HG02852 (cell line): ENCODE data around the gene MAPK4.
"Not testable (repeated sequence)": the region's sequence is repeated elsewhere in the genome, so short reads cannot be mapped to it uniquely, and the experiment has no call there.

Experiments used
- ATAC-seq: cut with Tn5 transposase; IDR thresholded peaks from one replicate; pipeline ENCODE4 v1.9.1; 2021; ENCODE audit warnings: mild to moderate bottlenecking, moderate library complexity; ENCODE audit not compliant: unreplicated experiment

MAPK4 gene

DNA sequence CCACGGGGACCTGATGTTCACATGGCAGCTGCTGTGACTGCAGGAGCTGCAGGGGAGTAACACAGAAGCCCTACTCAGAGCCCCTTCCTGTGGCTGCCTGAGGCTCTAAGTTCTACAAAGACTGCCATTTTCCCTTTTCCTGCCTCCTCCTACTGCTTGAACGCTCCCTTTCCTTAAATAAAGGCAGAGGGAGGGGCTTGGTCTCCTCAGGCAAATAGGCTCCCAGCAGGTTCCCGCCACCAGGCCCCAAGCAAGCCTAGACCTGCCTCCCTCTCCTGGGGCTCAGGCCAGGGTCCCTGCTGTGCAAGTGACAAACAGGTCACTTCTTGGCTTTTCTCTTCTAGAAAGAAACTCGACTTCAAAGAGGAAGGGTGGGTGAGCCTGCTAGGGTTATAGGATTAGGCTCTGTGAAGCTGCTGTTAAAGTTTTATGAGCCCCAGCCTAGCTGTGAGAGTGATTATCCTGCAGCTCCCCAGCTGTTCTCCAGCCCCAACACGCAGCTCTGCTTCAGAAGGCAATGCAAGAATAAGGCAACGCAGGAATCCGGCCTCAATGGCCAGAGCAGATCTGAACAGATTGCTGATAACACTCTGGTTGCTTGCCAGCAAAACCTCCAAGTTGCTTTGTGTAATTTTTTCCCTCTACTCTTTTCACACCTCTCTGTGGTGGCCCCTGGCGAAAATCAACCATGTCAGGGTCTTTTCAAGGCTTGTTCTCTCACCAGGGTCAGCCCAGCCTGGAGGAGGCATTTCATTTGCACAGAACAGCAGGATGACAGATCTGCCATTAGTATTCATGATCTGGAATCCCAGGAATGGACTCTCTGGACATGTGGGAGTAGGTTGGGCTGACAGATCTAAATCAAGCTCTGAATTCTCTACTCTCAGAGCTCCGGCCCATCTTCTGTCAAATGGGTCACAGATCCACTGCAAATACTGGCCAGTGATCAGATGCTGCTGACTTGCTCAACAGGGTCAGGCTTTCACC lies 188.6 kb downstream of the MAPK4 start:
- no peak for ATAC-seq

DNA sequence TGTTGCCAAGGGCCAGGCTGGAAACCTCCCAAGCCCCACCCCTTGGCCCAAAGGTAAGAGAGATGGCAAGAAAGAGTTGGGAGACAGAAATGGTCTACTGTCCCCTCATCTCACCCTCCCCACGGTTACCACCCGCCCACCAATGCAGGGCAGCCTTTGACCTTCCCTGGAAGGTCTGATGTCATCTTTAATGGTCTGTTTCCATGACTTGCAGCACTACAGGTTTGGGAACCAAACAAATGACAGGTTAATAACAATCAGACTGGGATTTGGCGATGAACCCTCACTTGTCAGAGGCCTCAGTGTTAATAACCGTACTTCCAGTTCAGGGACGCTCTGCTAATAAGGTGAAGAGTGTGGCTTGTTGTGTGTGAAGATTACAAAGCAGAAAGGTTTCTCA lies 189.5 kb downstream of the MAPK4 start:
- no peak for ATAC-seq

DNA sequence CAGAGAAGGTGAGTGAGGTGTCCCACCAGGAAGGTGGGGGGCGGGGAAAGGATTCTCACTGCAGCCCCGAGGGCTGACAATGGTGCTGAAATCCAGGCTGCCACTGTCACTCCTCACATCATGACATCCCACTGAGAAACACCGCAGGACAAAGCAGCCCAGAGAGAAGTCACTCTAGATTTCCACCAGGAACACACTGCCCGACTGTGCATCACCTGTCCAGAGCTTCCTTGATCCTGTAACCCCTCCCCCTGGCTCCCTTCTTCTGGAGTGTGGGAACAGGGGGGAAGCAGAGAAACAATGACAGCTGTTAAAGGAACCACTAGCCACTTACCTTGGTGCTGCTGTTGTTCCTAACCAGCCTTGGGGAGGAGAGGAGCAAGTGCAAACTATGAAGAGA lies 190.1 kb downstream of the MAPK4 start:
- no peak for ATAC-seq

DNA sequence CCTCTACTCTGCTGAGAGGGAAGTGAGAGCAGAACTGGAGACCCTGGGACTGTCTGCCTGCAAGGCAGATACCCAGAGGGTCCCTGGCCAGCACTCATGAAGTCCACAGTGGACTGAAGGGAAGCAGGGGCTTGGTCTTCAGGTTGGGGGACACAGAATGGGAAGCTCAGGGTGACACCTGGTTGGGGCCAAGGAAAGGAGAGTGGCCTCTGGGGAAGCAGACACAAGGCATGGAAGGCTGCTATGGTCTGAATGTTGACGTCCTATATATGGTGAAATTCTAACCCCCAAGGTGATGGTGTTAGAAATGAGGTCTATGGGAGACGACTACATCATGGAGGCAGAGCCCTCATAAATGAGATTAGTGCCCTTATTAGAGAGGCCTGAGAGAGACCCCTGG lies 190.7 kb downstream of the MAPK4 start:
- ATAC-seq: no peak

DNA sequence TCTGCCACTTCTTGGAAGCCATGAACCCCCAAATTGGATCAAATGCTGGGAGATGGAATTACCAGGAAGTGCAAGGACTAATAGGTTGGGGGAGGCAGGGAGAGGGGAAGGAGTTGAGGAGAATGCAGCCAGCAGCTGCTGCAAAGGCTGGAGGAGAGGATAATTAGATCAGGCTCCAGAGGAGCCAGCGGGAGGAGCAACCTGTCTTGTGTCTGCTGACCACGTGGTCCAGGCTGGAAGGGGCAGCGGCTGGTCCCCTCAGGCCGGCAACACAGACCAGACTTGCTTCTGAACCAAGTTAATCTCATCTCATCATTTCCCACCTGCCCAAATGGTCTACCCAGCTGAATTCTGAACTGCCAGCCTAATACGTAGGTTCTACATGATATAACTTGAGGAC lies 191.6 kb downstream of the MAPK4 start:
- ATAC-seq: no peak

DNA sequence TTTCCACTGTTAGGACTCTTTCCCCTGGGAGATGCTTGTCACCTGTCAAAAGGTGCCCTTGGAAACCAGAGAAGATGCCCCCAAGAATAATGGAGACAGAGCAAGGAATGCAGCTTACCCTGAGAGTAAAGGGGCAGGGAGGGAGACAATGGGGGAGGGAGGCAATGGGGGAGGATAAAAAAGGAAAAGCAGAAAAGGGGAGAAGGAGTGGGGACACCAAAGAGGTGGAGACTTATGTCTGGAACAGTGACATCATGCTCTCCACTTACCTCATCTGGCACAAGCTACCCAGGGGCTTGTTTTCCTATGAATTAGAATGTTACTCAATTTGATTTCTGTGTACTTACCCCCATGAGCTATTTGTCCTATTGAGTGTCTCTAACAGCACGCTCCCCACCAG lies 192.1 kb downstream of the MAPK4 start:
- no peak for ATAC-seq

DNA sequence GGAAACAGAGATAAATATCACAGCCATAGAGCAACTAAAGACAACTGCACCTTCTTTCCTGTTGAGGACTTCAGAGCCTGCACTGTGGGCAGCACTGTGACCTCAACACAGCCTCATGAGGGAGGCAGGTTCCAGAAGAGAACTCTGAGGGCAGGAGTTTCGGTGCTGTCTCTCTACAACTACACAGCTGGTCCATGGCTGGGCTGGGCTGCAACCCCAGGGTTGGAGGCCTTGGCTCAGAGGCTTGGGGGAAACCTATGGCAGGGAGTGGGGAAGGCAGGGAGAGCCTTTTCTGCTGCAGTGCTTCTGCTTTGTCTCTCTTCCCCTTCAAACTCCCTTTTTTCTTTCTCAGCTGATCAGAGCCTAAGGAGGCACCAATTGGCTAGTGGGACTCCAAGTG lies 193.4 kb downstream of the MAPK4 start:
- no peak for ATAC-seq

DNA sequence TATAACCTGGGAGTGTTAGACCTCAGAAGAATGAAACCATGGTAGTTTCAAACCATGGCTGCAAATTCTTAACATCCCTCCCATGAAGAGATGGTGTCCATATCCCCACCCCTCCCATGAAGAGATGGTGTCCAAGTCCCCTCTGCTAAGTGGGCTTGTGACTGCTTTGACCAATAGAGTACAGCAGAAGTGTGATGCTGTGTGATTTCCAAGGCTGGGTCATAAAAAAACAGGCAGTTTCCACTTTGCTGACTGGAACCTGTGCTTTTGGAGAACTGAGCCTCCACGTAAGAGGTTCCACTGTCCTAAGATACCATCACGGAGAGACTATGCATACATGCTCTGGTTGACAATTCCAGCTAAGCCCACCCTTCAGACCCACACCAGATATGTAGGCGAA lies 194.4 kb downstream of the MAPK4 start:
- ATAC-seq: no peak

DNA sequence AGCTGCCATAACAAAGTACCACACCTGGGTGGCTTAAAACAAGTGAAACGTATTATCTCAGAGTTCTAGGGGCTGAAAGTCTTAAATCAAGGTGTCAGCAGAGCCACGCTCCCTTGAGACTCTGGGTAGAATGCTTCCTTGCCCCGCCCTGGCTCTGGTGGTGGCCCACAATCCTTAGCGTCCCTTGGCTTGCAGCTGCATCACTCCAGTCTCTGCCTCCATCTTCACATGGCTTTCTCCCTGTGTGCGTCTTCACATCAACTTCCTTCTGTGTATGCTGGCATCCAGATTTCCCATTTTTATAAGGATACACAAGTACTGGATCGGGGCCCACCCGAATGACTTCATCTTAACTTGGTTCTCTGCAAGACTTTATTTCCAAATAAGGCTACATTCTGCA lies 197.5 kb downstream of the MAPK4 start:
- ATAC-seq: no peak

DNA sequence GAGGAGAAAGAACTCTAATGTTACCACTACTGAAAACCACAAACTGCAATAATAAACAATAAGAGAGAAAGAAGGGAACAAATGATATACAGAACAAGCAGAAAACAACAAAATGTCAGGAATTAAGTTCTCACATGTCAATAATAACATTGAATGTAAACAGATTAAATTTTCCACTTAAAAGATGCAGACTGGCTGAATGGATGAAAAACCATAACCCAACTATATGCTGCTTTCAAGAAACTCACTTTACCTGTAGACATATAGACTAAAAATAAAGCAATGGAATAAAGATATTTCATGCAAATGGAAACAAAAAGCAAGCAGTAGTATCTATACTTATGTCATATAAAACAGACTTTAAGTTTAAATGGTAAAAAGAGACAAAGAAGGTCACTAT lies 209.6 kb downstream of the MAPK4 start:
- no peak for ATAC-seq

DNA sequence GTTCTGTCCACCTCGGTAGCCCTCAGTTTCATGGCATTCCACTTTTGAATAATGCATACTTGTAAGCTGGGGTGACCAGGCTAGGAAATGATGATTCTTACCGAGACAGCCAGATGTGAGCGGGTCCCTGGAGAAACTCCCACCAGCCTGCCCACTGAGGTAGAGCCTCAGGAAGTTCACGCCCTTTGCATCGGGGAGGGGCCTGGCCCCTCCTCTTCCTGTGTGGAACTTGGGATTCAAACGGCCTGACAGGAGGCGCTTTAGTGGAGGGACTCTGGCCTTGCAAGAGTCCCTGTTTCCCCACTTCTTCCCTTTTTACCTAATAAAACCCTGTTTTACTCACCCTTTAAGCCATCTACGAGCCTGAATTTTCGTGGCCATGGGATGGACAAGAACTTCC lies 215.3 kb downstream of the MAPK4 start:
- ATAC-seq: no peak

DNA sequence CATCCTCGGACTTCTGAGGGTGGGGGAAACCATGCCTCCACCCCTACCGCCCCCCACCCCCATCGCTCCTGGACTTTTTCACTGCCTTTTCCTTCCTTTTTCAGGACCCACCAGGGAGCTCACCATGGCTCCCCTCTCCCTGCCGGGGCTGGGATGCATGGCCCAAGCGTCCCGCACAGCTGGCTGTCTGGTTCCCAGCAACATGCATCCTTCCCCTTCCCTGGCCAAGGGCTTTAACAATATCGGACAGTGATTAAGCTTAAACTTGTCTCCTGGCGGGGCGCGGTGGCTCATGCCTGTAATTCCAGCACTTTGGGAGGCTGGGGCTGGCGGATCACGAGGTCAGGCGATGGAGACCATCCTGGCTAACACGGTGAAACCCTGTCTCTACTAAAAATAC lies 215.8 kb downstream of the MAPK4 start:
- no peak for ATAC-seq

DNA sequence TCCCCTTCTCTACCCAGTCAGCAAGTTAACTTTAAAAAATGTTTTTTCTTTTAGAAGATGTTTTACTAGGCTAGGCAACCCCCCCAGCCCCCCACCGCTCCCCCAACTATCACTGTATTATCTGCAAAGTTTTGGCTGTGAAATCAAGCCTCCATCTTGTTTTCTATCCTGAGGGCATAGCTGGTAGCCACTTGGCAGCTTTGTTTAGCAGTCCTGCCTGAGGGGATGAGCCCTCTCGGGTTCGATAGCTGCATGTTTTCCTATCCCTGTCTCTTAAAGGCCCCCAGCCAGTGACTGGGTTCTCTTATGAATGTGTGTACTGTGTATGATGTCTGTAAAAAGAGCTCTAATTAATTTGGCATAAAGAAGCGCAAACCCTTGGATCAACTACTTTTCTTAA lies 216.5 kb downstream of the MAPK4 start:
- ATAC-seq: no peak

DNA sequence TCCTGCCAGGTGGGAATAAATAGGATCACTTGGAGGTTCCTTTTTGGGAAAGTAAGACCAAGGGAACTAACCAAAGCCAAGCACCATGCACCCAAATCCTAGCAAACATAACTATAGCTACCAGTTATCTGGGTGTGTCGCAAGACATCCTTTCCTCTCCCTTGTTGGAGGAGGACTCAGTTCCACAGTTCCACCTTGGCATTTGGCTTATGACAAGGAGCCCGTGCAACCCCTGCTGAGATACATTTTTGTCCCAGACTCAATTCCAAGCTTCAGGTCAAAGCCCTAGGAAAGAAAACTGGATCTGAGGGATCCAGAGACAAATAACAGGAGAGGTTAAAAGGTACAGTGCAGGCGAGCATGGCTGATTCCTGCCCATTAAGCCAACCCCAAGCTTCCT lies 219.1 kb downstream of the MAPK4 start:
- ATAC-seq: not testable (repeated sequence)
